HTERT RPE-1 (cell line): ENCODE data around the gene LMX1A.

Experiments used
- in situ Hi-C: fragments of 300-500 bp; cut with MboI; formaldehyde crosslinking; loops from 4 replicates; pipeline ENCODE4 v1.14.3; 2020; ENCODE audit warnings: low sequenced_read_pairs

LMX1A gene

GRCh38 chr1:165169028-165169427 is 187.5 kb downstream of the LMX1A start:
- in situ Hi-C loops: no loop called here

DNA sequence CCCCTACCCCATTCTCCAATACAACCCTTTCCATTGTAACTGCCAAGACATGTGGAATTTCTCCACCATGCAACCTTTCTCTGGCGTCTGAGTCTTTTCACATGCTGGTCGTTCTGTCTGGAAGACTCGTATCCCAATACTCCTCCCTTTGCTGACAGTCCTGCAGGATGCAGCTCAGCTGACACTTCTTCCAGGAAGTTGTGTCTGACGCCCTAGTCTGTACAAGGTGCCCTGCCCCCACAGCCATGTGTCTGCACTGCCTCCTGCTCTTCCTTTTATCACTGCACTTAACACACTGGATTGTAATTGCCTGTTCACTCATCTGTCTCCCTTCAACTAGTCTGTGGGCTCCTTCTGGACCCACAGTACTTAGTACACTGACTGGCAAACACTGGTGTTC is 188.0 kb downstream of the LMX1A start:
- in situ Hi-C loops: no loop called here

DNA sequence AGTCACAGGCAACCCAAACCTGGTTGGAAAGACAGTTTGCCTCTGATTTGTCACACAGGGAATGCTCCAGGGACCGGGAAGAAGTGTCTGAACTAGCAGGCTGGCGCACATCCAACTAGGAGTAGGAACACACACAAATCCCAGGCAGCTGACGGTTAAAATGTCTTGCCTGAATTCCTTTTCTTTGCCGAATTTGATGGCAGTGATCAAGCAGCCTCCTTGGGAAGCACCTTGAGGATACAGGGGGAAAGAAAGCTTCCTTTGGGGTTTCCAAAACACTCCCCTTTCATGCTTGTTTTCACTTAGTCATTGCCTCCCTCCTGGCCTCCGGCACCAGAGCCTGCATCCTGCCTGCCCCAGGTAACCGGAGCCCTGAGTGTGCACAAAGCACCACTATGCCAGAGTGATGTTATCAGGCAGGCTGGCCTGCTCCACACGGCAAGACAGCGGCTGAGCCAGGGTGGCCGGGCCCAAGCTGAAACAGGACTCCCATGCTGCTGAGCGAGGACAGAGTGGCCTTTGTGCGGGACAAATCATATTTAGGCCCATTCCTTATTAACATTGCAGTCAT is 193.8 kb downstream of the LMX1A start:
- in situ Hi-C loops: no loop called here

DNA sequence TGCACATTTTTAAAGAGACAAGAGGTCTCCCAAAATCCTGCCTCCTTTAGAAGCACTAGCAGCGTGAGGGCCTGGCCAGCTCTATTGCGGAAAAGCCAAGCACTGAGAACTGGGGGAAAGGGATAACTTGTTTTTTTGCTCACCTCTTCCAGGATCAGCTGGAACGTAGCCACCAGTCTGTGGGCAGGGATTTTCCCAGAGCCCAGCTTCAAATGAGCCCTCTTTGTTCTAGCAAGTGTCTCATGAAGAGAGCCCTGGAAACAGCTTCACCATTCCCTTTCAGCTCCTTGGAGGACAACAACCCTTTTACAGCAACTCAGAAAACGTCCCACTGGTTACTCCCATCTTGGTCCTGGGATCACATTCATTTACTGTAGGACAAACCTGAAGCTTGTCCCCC is 195.4 kb downstream of the LMX1A start:
- in situ Hi-C loops: no loop called here

DNA sequence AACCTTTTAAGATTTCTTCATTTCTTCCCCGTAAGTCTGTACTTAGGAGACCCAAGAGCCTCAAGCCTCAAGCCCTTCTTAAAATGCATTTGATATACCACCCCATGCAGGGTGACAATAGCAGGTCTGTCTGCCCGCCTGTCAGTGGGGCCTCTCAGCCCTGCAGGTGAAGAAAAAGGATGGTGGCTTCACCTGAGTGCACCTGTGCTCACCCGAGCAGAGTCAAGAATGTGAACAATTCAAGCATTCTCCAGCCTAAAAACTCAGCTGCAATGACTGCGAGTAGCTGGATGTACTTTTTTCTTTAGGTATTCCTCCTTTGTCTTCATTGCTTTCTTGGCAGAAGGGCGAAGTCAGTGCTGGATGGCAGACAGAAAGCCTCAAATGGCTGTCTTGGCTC is 203.3 kb downstream of the LMX1A start:
- in situ Hi-C loops: no loop called here

DNA sequence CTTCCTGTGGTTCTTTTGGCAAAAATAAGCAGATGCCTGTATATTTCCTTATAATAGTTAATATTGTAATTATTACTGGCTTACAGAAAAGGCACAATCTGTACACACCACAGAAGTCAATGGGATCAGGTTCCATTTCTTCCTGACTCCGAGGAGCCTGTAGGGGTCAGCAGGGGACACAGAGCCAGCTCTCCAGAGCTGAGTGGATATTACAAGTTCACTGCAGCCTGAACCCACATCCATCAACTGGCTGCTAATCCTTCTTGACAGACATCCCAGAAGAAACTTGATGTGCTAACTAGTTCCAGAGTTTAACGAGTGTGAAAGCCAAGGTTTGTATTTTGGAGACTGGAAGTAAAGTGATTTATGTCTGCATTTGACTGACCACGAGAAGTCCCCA is 203.8 kb downstream of the LMX1A start:
- in situ Hi-C loops: no loop called here

DNA sequence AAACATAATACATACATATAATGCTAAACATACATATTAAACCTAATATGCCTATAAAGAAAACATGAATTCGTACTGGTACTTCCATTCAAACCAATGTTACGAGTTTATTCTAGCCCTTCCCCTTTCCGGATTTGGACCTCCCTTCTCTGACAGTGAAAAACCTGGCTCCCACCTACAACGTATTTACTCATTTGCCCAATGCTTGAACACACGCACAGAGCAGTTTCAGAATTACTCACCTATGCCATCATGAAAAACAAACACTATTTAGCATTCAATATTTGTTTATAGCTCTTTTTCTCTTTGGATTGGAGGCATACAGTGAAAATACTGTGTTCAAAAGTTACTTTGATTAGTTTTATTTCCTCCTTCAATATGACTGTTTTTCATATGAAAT is 204.4 kb downstream of the LMX1A start:
- in situ Hi-C loops: no loop called here
